B cell (primary cell): Measurements from ENCODE around the gene IPO13. TPM values are rescaled to one million over a fixed set of nuclear protein-coding genes. Genes with fewer than 3 reads are reported as not detected.

ENCODE experiments used
- ATAC-seq: fragments of 200-7000 bp; cut with Tn5 transposase; one replicate; pipeline ENCODE4 v1.10.0; 2021; ENCODE audit warnings: low read depth, mild to moderate bottlenecking, moderate number of reproducible peaks, moderate library complexity
- CTCF ChIA-PET: fragments of 350-600 bp; sonication (Branson Sonifier 250); formaldehyde crosslinking; loops from one replicate; lab custom pipeline; 2021; ENCODE audit warnings: antibody characterized with exemption, inconsistent platforms; lab: Charles Lee
- POLR2A ChIA-PET: fragments of 350-600 bp; sonication (Branson Sonifier 250); formaldehyde crosslinking; loops from one replicate; lab custom pipeline; 2021; ENCODE audit warnings: antibody characterized with exemption; lab: Charles Lee
- DNase-seq: peaks from one replicate; pipeline ENCODE4 v3.0.0; 2013
- H2AFZ ChIP-seq: 2 replicates; pipeline ENCODE4 v1.6.1; 2012; ENCODE audit warnings: mild to moderate bottlenecking, low read depth, low read length; ENCODE audit not compliant: insufficient read depth, poor library complexity, severe bottlenecking
- H3K27ac ChIP-seq, 2 donors: 1 replicate in 1 of 2; 2 replicates in 1 of 2; pipeline ENCODE4 v1.5.1; 2012 to 2013; ENCODE audit warnings: low read length in 2 of 2, mild to moderate bottlenecking in 2 of 2, moderate library complexity in 1 of 2
- H3K27me3 ChIP-seq, 4 experiments: fragments of 200-600 bp in 1 of 4; sonication (generic) in 1 of 4; replicated peaks in 1 of 4; 1 replicate in 2 of 4; 2 replicates in 2 of 4; pipeline versions ENCODE4 v1.6.1 to v1.7.0; 2013 to 2016; ENCODE audit warnings: low read length in 3 of 4, mild to moderate bottlenecking in 2 of 4, mixed read lengths in 1 of 4, moderate library complexity in 1 of 4; ENCODE audit not compliant: insufficient read depth in 4 of 4, control insufficient read depth in 3 of 4; ENCODE audit errors: control extremely low read depth in 1 of 4
- H3K36me3 ChIP-seq, 2 experiments: replicated peaks in 1 of 2; 1 replicate in 1 of 2; 2 replicates in 1 of 2; pipeline versions ENCODE4 v1.6.1 to v1.7.1; 2013; ENCODE audit warnings: low read length in 1 of 2; ENCODE audit not compliant: insufficient read depth in 2 of 2, control insufficient read depth in 1 of 2; ENCODE audit errors: control extremely low read depth in 1 of 2, extremely low read depth in 1 of 2
- H3K4me1 ChIP-seq, 2 donors: fragments of 200-600 bp in 1 of 2; sonication (generic) in 1 of 2; 1 replicate in 1 of 2; 2 replicates in 1 of 2; pipeline versions ENCODE4 v1.5.1 to v1.6.1; 2013 to 2017; ENCODE audit warnings: low read length in 2 of 2; ENCODE audit not compliant: control insufficient read depth in 2 of 2, insufficient read depth in 2 of 2
- H3K4me2 ChIP-seq: replicated peaks from 2 replicates; pipeline ENCODE3; 2012; ENCODE audit warnings: mild to moderate bottlenecking, low read depth, low read length; ENCODE audit not compliant: poor library complexity, severe bottlenecking
- H3K4me3 ChIP-seq, 5 experiments: fragments of 200-600 bp in 1 of 5; sonication (generic) in 1 of 5; 1 replicate in 3 of 5; 2 replicates in 2 of 5; pipeline versions ENCODE4 v1.5.1 to v1.7.0; 2011 to 2016; ENCODE audit warnings: low read length in 4 of 5, mild to moderate bottlenecking in 4 of 5, low read depth in 2 of 5, control low read depth in 1 of 5, moderate library complexity in 1 of 5; ENCODE audit not compliant: insufficient read depth in 1 of 5; ENCODE audit errors: control extremely low read depth in 1 of 5, extremely low read depth in 1 of 5
- H3K79me2 ChIP-seq: fragments of 200-600 bp; sonication (generic); one replicate; pipeline ENCODE4 v1.6.0; 2016; ENCODE audit warnings: low read length; ENCODE audit not compliant: control insufficient read depth, insufficient read depth
- H3K9ac ChIP-seq: fragments of 200-600 bp; sonication (generic); 2 replicates; pipeline ENCODE4 v1.6.1; 2017; ENCODE audit warnings: mild to moderate bottlenecking, low read length, moderate library complexity
- H3K9me3 ChIP-seq, 3 donors: one replicate each; pipeline versions ENCODE4 v1.6.1 to v1.7.1; 2013; ENCODE audit warnings: low read length in 2 of 3; ENCODE audit not compliant: control insufficient read depth in 2 of 3, insufficient read depth in 1 of 3; ENCODE audit errors: control extremely low read depth in 1 of 3
- H4K20me1 ChIP-seq: 2 replicates; pipeline ENCODE4 v1.6.0; 2012; ENCODE audit warnings: mild to moderate bottlenecking, low read length; ENCODE audit not compliant: insufficient read depth, control insufficient read depth, poor library complexity, severe bottlenecking
- H3K27ac Mint-ChIP-seq: one replicate; pipeline ENCODE4 v1.8.0; 2021; ENCODE audit warnings: mixed read lengths
- H3K27me3 Mint-ChIP-seq: one replicate; pipeline ENCODE4 v1.8.0; 2021; ENCODE audit warnings: mixed read lengths
- H3K4me1 Mint-ChIP-seq: one replicate; pipeline ENCODE4 v1.8.0; 2021; ENCODE audit warnings: mixed read lengths
- H3K4me3 Mint-ChIP-seq: one replicate; pipeline ENCODE4 v1.8.0; 2021; ENCODE audit warnings: mixed read lengths
- H3K9me3 Mint-ChIP-seq: one replicate; pipeline ENCODE4 v1.8.0; 2022; ENCODE audit warnings: mixed read lengths; ENCODE audit not compliant: insufficient read depth
- CTCF ChIP-seq: fragments of 200-600 bp; IDR thresholded peaks from one replicate; pipeline ENCODE4 v1.8.0; 2022; ENCODE audit warnings: antibody characterized with exemption, mild to moderate bottlenecking
- EZH2 ChIP-seq: IDR thresholded peaks from 2 replicates; pipeline ENCODE4 v1.6.1; 2012; ENCODE audit warnings: borderline replicate concordance, low read depth, mild to moderate bottlenecking, moderate library complexity, low read length; ENCODE audit not compliant: insufficient read depth, poor library complexity, severe bottlenecking
- WGBS: methylation state at CpG from one replicate; pipeline ENCODE4 v1.1.5; 2013; ENCODE audit warnings: missing lambda C conversion rate; ENCODE audit not compliant: insufficient coverage; 5-methylcytosine and 5-hydroxymethylcytosine counted together
- intact Hi-C: fragments of 100-400 bp; cut with micrococcal nuclease; formaldehyde crosslinking; loops from one replicate; pipeline ENCODE4 v1.10.0; 2022
- polyA plus RNA-seq: library from polyadenylated mRNA; depleted of rRNA; stranded (reverse); fragments of >200 nt; gene quantifications from 2 replicates; pipeline ENCODE4 v1.2.3, GENCODE V29; 2012
- total RNA-seq, 2 donors: library from RNA; stranded (reverse); fragments of 120-200 nt in 1 of 2; gene quantifications; 1 replicate in 1 of 2; 2 replicates in 1 of 2; pipeline versions ENCODE4 v1.2.3 to v1.2.4, GENCODE V29; 2013 to 2022

Gene IPO13
- total and polyA plus RNA-seq, 2 donors (not counting 1 experiment from before 2014, with no cell fraction given), result 18.7 to 19.7 TPM

GRCh38 chr1:44016890-44017400, 70.2 kb downstream of the IPO13 start:
- intact Hi-C loops, result no loop called here
- Histone ChIP-seq H3K9me3 (no peaks in the 10 kb centered on the region), H3K4me2 (no peak overlapping the region), H2AFZ (no peak overlapping the region), H3K27ac (no peak overlapping the region), H3K4me3 (no peak overlapping the region), H3K36me3 (no peaks in the 10 kb centered on the region), H3K27me3 (no peaks in the 10 kb centered on the region), H3K9ac (no peak overlapping the region), H3K4me1 (no peaks in the 10 kb centered on the region), H4K20me1 (no peaks in the 10 kb centered on the region), H3K79me2 (no peaks in the 10 kb centered on the region)
- no peak overlapping the region for H3K27ac Mint-ChIP-seq
- H3K9me3 Mint-ChIP-seq, result no peaks in the 10 kb centered on the region
- 94% methylated on average over 14 of the region's 20 CpGs for WGBS
- H3K4me3 Mint-ChIP-seq, result no peak overlapping the region
- CTCF ChIA-PET, result interaction anchor here (0.8 to 3.6 kb wide), 3 partner anchors 11 to 25 kb away, joined by 3 to 21 read pairs (median 3); partner anchors contain the start of gene CCDC24
- H3K4me1 Mint-ChIP-seq, result no peaks in the 10 kb centered on the region
- ATAC-seq (no peak), DNase-seq (no peak)
- peaks cover 9% of the 10 kb centered on the region for H3K27me3 Mint-ChIP-seq
- TF ChIP-seq CTCF (no peak), EZH2 (no peak)
- POLR2A ChIA-PET, result no interaction called here

Other genes starting within 250 kb of the IPO13 start
- gene ST3GAL3, start 239.4 kb upstream of the IPO13 start, total RNA-seq, result 31.4 and 37.4 TPM in 2 replicates
- gene ST3GAL3, start 239.4 kb upstream of the IPO13 start, polyA plus RNA-seq, result 14.9 and 16.8 TPM in 2 replicates
- gene ARTN, start 13.1 kb upstream of the IPO13 start, total RNA-seq, result 0.53 and 0.64 TPM in 2 replicates
- gene ARTN, start 13.1 kb upstream of the IPO13 start, polyA plus RNA-seq, result 0.13 and 0.29 TPM in 2 replicates
- gene DPH2, start 23.1 kb downstream of the IPO13 start, total RNA-seq, result 30.5 and 34.1 TPM in 2 replicates
- gene DPH2, start 23.1 kb downstream of the IPO13 start, polyA plus RNA-seq, result 56.7 and 71.9 TPM in 2 replicates
- gene ATP6V0B, start 28.0 kb downstream of the IPO13 start, total RNA-seq, result 91.0 and 94.2 TPM in 2 replicates
- 198 and 317 TPM in 2 replicates for gene ATP6V0B, start 28.0 kb downstream of the IPO13 start, polyA plus RNA-seq
- 5.2 and 6.5 TPM in 2 replicates for gene B4GALT2, start 32.3 kb downstream of the IPO13 start, total RNA-seq
- 3.5 and 4.6 TPM in 2 replicates for gene B4GALT2, start 32.3 kb downstream of the IPO13 start, polyA plus RNA-seq
- gene CCDC24, start 44.6 kb downstream of the IPO13 start, total RNA-seq, result 18.0 and 18.4 TPM in 2 replicates
- gene CCDC24, start 44.6 kb downstream of the IPO13 start, polyA plus RNA-seq, result 7.3 and 10.1 TPM in 2 replicates
- gene SLC6A9, start 84.5 kb downstream of the IPO13 start, total RNA-seq, result 5.5 and 6.4 TPM in 2 replicates
- 0.28 and 0.65 TPM in 2 replicates for gene SLC6A9, start 84.5 kb downstream of the IPO13 start, polyA plus RNA-seq
- gene KLF17, start 171.9 kb downstream of the IPO13 start, total RNA-seq, result not detected in 2 replicates
- gene KLF17, start 171.9 kb downstream of the IPO13 start, polyA plus RNA-seq, result not detected in 2 replicates
- gene KLF18, start 194.7 kb downstream of the IPO13 start, total RNA-seq, result not detected in 2 replicates
- not detected in 2 replicates for gene KLF18, start 194.7 kb downstream of the IPO13 start, polyA plus RNA-seq